Hepatocyte (in vitro differentiated cells): Measurements from ENCODE around the gene ERBB4. TPM values are rescaled to one million over a fixed set of nuclear protein-coding genes. Genes with fewer than 3 reads are reported as not detected.

Experiments
- DNase-seq: peaks from one replicate; pipeline ENCODE4 v3.0.0-alpha.2; 2016; ENCODE audit warnings: low spot score
- H2AFZ ChIP-seq: fragments of 200-600 bp; sonication (generic); 2 replicates; pipeline ENCODE4 v1.6.0; 2016; ENCODE audit warnings: antibody characterized with exemption, mild to moderate bottlenecking
- H3K27ac ChIP-seq: fragments of 200-600 bp; sonication (generic); 2 replicates; pipeline ENCODE4 v1.5.1; 2016; ENCODE audit warnings: mild to moderate bottlenecking
- H3K27me3 ChIP-seq: fragments of 200-600 bp; sonication (generic); 2 replicates; pipeline ENCODE4 v1.6.1; 2016
- H3K36me3 ChIP-seq: fragments of 200-600 bp; sonication (generic); replicated peaks from 2 replicates; pipeline ENCODE4 v1.5.1; 2016; ENCODE audit warnings: low read depth; ENCODE audit not compliant: insufficient read depth
- H3K4me1 ChIP-seq: fragments of 200-600 bp; sonication (generic); 2 replicates; pipeline ENCODE4 v1.5.1; 2016; ENCODE audit warnings: mild to moderate bottlenecking, moderate library complexity; ENCODE audit not compliant: insufficient read depth
- H3K4me2 ChIP-seq: fragments of 200-600 bp; sonication (generic); 2 replicates; pipeline ENCODE4 v1.6.0; 2016
- H3K4me3 ChIP-seq: fragments of 200-600 bp; sonication (generic); 2 replicates; pipeline ENCODE4 v1.5.1; 2016; ENCODE audit warnings: mild to moderate bottlenecking
- H3K79me2 ChIP-seq: fragments of 200-600 bp; sonication (generic); 2 replicates; pipeline ENCODE4 v1.6.0; 2017; ENCODE audit warnings: mild to moderate bottlenecking
- H3K9me2 ChIP-seq: fragments of 200-600 bp; sonication (generic); replicated peaks from 2 replicates; pipeline ENCODE4 v1.6.0; 2017; ENCODE audit warnings: mild to moderate bottlenecking; ENCODE audit not compliant: insufficient read depth
- H3K9me3 ChIP-seq: fragments of 200-600 bp; sonication (generic); 2 replicates; pipeline ENCODE4 v1.5.1; 2016; ENCODE audit warnings: low read depth, mild to moderate bottlenecking
- H4K20me1 ChIP-seq: fragments of 200-600 bp; sonication (generic); 2 replicates; pipeline ENCODE4 v1.6.0; 2016; ENCODE audit warnings: mild to moderate bottlenecking; ENCODE audit not compliant: insufficient read depth, poor library complexity, severe bottlenecking
- EZH2 ChIP-seq: fragments of 200-600 bp; sonication (generic); IDR thresholded peaks from 2 replicates; pipeline ENCODE4 v1.6.1; 2016; ENCODE audit warnings: antibody characterized with exemption, mild to moderate bottlenecking, borderline replicate concordance
- EZH2phosphoT487 ChIP-seq: fragments of 200-600 bp; sonication (generic); IDR thresholded peaks from one replicate; pipeline ENCODE4 v1.6.1; 2018; ENCODE audit warnings: antibody characterized with exemption, mild to moderate bottlenecking, low read depth, moderate library complexity; ENCODE audit not compliant: unreplicated experiment, severe bottlenecking
- WGBS: methylation state at CpG from one replicate; pipeline ENCODE4 v1.1.6; 2016; ENCODE audit warnings: low lambda C conversion rate; ENCODE audit errors: missing lambda C conversion rate; 5-methylcytosine and 5-hydroxymethylcytosine counted together
- polyA plus RNA-seq: library from polyadenylated mRNA; unstranded; fragments of >200 nt; fragmentation: Nextera tagmentation; extraction: Ambion mirVana; gene quantifications from 2 replicates; pipeline ENCODE4 v1.2.1, GENCODE V29; 2016
- total RNA-seq: library from RNA; depleted of rRNA; stranded (reverse); fragments of >200 nt; gene quantifications from 2 replicates; pipeline ENCODE4 v1.2.3, GENCODE V29; 2014
- TF ChIP-seq, protein P1 (sequence below): fragments of 200-600 bp; sonication (generic); IDR thresholded peaks from 2 replicates; pipeline ENCODE4 v1.5.1; 2016; ENCODE audit warnings: antibody characterized with exemption, mild to moderate bottlenecking; ENCODE audit not compliant: poor library complexity

The ERBB4 gene
- total and polyA plus RNA-seq, 2 experiments from 2014 or later, result 3.4 to 3.9 TPM

DNA sequence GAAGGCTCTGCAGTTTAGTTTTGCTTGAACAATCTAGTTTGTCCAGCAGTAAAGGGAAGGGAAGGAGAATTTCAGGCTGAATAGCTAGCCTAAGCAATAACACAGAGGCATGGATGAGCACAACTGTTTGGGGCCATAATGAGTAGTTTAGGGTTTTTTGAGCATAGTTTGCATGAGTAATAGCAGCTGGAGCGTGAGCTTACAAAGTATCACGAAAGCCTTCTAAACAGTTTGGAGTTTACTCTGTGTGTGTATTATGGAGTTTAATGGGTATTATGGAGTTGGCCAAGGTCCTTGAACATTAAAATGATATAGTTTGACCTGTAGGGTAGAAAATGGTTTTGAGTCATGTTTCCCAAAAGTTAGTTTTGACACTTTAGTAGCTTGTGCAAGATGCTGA, 782.3 kb downstream of the ERBB4 start:
- H3K27me3 ChIP-seq, result no peaks in the 10 kb centered on the region
- no peak overlapping the region for H2AFZ ChIP-seq
- 82% methylated on average over 2 of the region's 2 CpGs for WGBS
- H4K20me1 ChIP-seq, result no peaks in the 10 kb centered on the region
- no peak overlapping the region for H3K27ac ChIP-seq
- H3K9me3 ChIP-seq, result no peaks in the 10 kb centered on the region
- DNase-seq, result no peak
- no peak overlapping the region for H3K4me2 ChIP-seq
- H3K4me1 ChIP-seq, result no peaks in the 10 kb centered on the region
- H3K9me2 ChIP-seq, result no peaks in the 10 kb centered on the region
- no peaks in the 10 kb centered on the region for H3K36me3 ChIP-seq
- H3K4me3 ChIP-seq, result no peak overlapping the region
- TF ChIP-seq, protein P1, sequence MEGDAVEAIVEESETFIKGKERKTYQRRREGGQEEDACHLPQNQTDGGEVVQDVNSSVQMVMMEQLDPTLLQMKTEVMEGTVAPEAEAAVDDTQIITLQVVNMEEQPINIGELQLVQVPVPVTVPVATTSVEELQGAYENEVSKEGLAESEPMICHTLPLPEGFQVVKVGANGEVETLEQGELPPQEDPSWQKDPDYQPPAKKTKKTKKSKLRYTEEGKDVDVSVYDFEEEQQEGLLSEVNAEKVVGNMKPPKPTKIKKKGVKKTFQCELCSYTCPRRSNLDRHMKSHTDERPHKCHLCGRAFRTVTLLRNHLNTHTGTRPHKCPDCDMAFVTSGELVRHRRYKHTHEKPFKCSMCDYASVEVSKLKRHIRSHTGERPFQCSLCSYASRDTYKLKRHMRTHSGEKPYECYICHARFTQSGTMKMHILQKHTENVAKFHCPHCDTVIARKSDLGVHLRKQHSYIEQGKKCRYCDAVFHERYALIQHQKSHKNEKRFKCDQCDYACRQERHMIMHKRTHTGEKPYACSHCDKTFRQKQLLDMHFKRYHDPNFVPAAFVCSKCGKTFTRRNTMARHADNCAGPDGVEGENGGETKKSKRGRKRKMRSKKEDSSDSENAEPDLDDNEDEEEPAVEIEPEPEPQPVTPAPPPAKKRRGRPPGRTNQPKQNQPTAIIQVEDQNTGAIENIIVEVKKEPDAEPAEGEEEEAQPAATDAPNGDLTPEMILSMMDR, result no peak
- TF ChIP-seq EZH2 (no peak), EZH2phosphoT487 (no peak)
- no peaks in the 10 kb centered on the region for H3K79me2 ChIP-seq

DNA sequence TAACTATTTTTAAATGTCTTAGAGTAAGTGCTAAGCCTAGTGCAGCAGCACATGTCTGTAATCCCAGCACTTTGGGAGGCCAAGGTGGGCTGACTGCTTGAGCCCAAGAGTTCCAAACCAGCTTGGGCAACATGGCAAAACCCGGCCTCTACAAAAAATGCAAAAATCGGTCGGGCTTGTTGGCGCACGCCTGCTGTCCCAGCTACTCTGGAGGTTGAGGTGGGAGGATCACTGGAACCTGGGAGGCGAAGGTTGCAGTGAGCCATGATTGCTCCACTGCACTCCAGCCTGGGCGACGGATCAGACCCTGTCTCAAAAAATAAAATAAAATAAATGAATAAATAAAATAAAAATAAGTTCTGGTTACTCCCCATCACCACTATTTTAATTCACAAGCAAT, 783.4 kb downstream of the ERBB4 start:
- Histone ChIP-seq H3K36me3 (no peaks in the 10 kb centered on the region), H3K79me2 (no peaks in the 10 kb centered on the region), H3K27ac (no peak overlapping the region), H3K27me3 (no peaks in the 10 kb centered on the region), H2AFZ (no peak overlapping the region), H3K4me1 (no peaks in the 10 kb centered on the region), H3K4me3 (no peak overlapping the region), H3K9me2 (no peaks in the 10 kb centered on the region), H3K4me2 (no peak overlapping the region), H4K20me1 (no peaks in the 10 kb centered on the region), H3K9me3 (no peaks in the 10 kb centered on the region)
- TF ChIP-seq EZH2phosphoT487, result no peak
- TF ChIP-seq, protein P1, result no peak
- TF ChIP-seq EZH2, result no peak
- WGBS, result 95% methylated on average over 8 of the region's 8 CpGs
- DNase-seq, result no peak

DNA sequence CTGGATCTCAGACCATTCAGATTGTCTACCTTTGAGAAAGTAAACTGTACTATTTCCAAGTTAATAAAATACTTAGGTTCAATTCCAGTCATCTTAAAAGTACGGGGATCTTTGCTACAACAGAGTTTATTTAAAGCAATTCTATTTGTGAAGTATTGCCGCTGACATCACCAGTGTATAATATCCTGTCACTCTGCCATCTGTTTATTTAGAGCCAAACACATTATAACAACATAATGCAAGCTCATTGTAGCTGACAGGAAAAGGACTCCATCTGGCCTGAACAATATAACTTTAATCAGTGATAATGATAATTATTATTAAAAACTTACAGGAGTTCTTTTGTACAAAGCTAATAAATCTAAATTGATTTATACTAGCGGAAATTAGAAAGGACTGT, 786.8 kb downstream of the ERBB4 start:
- DNase-seq, result no peak
- Histone ChIP-seq H3K36me3 (no peaks in the 10 kb centered on the region), H3K27ac (no peak overlapping the region), H4K20me1 (no peaks in the 10 kb centered on the region), H3K4me1 (no peaks in the 10 kb centered on the region), H3K4me2 (no peak overlapping the region), H3K4me3 (no peak overlapping the region), H3K9me3 (no peaks in the 10 kb centered on the region), H3K9me2 (no peaks in the 10 kb centered on the region), H3K79me2 (no peaks in the 10 kb centered on the region), H3K27me3 (no peaks in the 10 kb centered on the region), H2AFZ (no peak overlapping the region)
- WGBS, result 61% methylated on average over 3 of the region's 3 CpGs
- TF ChIP-seq EZH2, result no peak
- TF ChIP-seq EZH2phosphoT487, result no peak
- TF ChIP-seq, protein P1, result no peak

- TF ChIP-seq, protein P1, result no peak
- TF ChIP-seq EZH2 (no peak), EZH2phosphoT487 (no peak)
- Histone ChIP-seq H3K4me3 (no peak overlapping the region), H3K36me3 (no peaks in the 10 kb centered on the region), H3K4me2 (no peak overlapping the region), H3K9me2 (no peaks in the 10 kb centered on the region), H3K27me3 (no peaks in the 10 kb centered on the region), H3K4me1 (no peaks in the 10 kb centered on the region), H2AFZ (no peak overlapping the region), H3K27ac (no peak overlapping the region), H3K79me2 (no peaks in the 10 kb centered on the region), H4K20me1 (no peaks in the 10 kb centered on the region), H3K9me3 (no peaks in the 10 kb centered on the region)
- WGBS, result 88% methylated on average over 1 of the region's 1 CpG
- DNase-seq, result no peak
Measured at GRCh38 chr2:211748339-211748738, 790.3 kb downstream of the ERBB4 start.
